Natural killer cell treated with Interleukin-12 subunit alpha and Interleukin-12 subunit beta and Interleukin-15 and Interleukin-18, amount 100 ng/mL, for 72 hours (primary cell): ENCODE data around the gene FAM83F. TPM values are rescaled to one million over a fixed set of nuclear protein-coding genes. Genes with fewer than 3 reads are reported as not detected.

Experiments used
- ATAC-seq, 2 donors: fragments of 150-1000 bp; cut with Tn5 transposase in 1 of 2; sonication (Bioruptor Pico), chemical (Tn5 transposase) in 1 of 2; 2 replicates each; pipeline ENCODE4 v1.10.0; 2021
- DNase-seq: peaks from one replicate; pipeline ENCODE4 v3.0.0; 2022; ENCODE audit warnings: low spot score
- H3K27ac Mint-ChIP-seq, 2 donors: 1 replicate in 1 of 2; 2 replicates in 1 of 2; pipeline ENCODE4 v1.8.0; 2022; ENCODE audit warnings: mixed read lengths in 2 of 2, mild to moderate bottlenecking in 1 of 2, moderate library complexity in 1 of 2
- H3K27me3 Mint-ChIP-seq, 2 donors: 1 replicate in 1 of 2; 2 replicates in 1 of 2; pipeline ENCODE4 v1.8.0; 2022; ENCODE audit warnings: mixed read lengths in 2 of 2
- H3K36me3 Mint-ChIP-seq: one replicate; pipeline ENCODE4 v1.8.0; 2022; ENCODE audit warnings: mixed read lengths
- H3K4me1 Mint-ChIP-seq, 2 donors: 1 replicate in 1 of 2; 2 replicates in 1 of 2; pipeline ENCODE4 v1.8.0; 2022; ENCODE audit warnings: low read depth in 2 of 2, mixed read lengths in 2 of 2, mild to moderate bottlenecking in 1 of 2
- H3K4me3 Mint-ChIP-seq: one replicate; pipeline ENCODE4 v1.8.0; 2022; ENCODE audit warnings: mixed read lengths
- H3K9me3 Mint-ChIP-seq: 2 replicates; pipeline ENCODE4 v1.8.0; 2022; ENCODE audit warnings: mixed read lengths
- total RNA-seq, 2 donors: library from RNA; stranded (reverse); gene quantifications; one replicate each; pipeline ENCODE4 v1.2.3, GENCODE V29; 2022

FAM83F gene
- total RNA-seq, 2 donors from 2014 or later, result 0.39 TPM; not detected in 1

DNA sequence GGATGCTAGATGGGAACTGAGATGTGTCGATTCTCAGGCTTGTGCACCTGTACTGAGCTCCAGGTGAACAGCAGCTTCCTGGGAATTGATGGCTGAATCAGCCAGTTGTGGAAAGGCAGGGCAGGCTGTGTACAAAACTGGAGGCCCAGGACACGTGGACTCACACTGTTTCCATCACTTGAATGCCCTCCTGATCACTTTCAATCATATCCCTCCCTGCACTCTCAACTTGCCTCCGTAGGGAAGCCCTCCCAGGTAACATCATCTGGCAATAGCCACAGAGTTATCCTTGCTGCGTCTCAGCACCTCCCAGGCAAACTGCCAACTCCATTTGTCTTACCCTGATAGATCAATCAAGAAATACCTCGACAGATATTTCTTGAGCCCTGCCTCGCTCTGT is 10.1 kb downstream of the FAM83F start:
- H3K4me3 Mint-ChIP-seq, result no peak overlapping the region

DNA sequence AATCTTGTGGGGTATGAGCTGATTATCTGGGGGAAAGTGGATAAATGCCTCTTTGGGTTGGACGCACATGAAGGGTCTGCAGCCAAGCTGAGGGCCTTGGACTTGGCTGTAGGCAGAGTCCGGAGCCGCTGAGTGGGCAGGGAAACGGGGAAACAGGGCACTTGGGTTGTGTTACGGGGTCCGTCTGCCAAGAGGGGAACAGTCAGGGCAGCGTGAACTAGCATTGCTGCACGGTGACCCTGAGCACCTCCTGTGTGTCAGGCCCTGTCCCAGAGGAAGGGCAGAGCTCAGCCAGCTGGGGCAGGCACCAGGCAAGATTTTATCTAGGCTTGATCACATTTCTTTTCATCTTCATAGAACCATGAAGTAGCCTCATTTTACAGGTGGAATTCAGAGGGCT is 11.9 kb downstream of the FAM83F start:
- H3K4me3 Mint-ChIP-seq, result no peak overlapping the region
- H3K9me3 Mint-ChIP-seq, result no peaks in the 10 kb centered on the region
- DNase-seq, result no peak
- peaks cover 19% of the 10 kb centered on the region in 2 donors for H3K4me1 Mint-ChIP-seq
- H3K27ac Mint-ChIP-seq, result peak overlapping the region in 1 of 2 donors; percentile 32
- no peak for ATAC-seq
- no peaks in the 10 kb centered on the region for H3K36me3 Mint-ChIP-seq
- peaks cover 25 to 28% of the 10 kb centered on the region in 2 donors for H3K27me3 Mint-ChIP-seq

More for the DNA sequence above, 10.1 kb downstream of the FAM83F start:
- Mint-ChIP-seq H3K36me3 (no peaks in the 10 kb centered on the region), H3K9me3 (no peaks in the 10 kb centered on the region), H3K4me1 (peaks cover 17 to 18% of the 10 kb centered on the region in 2 donors), H3K27me3 (peaks cover 21 to 27% of the 10 kb centered on the region in 2 donors), H3K27ac (no peak overlapping the region)
- ATAC-seq (no peak), DNase-seq (no peak)

DNA sequence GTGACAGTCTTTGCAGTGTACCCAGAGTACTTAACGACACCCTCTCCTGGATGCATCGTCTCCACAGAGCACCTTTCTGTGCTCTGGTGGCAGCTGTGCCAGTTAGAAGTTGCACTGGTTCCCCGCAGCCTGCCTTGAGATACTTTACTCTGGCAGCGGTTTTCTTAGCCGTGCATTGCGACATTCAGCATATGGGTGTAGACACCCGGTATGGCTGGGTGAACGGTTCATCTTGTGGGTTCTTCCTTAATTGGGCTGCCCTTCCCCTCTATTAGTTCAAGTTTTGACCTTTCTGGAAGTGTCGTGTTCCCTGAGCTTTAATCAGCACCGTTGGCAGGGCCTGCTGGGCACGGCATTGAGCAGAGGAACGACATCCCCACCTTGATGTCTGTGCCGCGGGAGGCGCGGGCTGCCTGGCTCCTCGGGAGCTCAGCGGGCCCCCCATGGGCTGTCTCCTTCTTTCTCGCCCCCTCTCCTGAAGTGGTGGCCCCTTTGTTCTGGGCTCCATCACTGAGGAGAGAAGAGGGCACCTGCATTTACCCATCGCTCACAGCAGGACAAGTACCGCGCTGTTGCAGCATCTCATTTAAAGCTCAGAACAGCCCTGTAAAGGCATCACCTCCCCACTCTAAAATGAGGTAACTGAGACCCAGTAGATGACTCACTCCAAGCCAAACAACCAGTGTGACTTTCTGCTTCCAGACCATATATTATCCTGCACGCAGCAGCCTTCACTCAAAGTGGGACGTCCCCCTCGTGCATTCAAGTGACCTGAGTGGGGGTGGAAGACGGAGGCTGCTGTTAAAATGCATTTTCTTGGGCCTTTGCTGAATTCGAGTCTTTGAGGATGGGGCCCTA is 13.3 kb downstream of the FAM83F start:
- ATAC-seq (peak in 1 of 2 donors; percentile 36), DNase-seq (no peak)
- Mint-ChIP-seq H3K4me3 (peak overlapping the region; percentile 48), H3K9me3 (no peaks in the 10 kb centered on the region), H3K27ac (peak overlapping the region; percentile 72 to 84), H3K27me3 (peaks cover 30 to 34% of the 10 kb centered on the region in 2 donors), H3K4me1 (peaks cover 19% of the 10 kb centered on the region in 2 donors), H3K36me3 (no peaks in the 10 kb centered on the region)

DNA sequence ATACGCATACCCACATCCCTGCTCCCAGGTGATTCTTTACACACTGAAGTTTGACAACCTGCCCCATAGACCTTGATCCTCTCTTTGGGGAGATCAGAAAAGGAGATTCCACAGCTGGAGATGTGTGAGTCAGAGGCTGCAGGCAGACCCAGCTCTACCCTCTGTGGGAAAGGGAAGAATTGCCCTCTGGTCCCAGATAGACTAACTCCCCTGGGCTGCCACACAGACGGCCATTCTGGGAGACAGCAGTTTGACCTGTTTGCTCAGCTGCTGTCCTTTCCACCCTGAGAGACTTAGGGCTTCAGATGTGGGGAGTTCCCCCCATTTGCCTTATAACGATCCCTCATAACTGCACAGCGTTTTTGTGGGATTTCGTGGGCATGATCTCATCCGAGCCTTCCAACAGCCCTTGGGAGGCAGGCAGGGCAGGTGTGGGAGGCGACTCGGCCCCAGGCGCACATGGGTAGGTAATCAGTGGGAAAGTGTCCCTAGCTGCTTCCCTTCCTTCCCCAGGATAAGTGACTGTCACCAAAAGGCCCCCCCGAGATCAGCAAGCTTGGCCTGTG is 14.1 kb downstream of the FAM83F start:
- Mint-ChIP-seq H3K27me3 (peaks cover 33 to 38% of the 10 kb centered on the region in 2 donors), H3K27ac (no peak overlapping the region), H3K4me3 (peak overlapping the region; percentile 36)

GRCh38 chr22:40009292-40009774 is 14.6 kb downstream of the FAM83F start:
- H3K4me3 Mint-ChIP-seq, result peak overlapping the region; percentile 36
- H3K27me3 Mint-ChIP-seq, result peaks cover 33 to 38% of the 10 kb centered on the region in 2 donors

More for the DNA sequence above, 14.1 kb downstream of the FAM83F start:
- ATAC-seq, result no peak
- DNase-seq, result no peak
- H3K36me3 Mint-ChIP-seq, result no peaks in the 10 kb centered on the region
- no peaks in the 10 kb centered on the region for H3K9me3 Mint-ChIP-seq
- H3K4me1 Mint-ChIP-seq, result peaks cover 19% of the 10 kb centered on the region in 2 donors

GRCh38 chr22:40009951-40010671 is 15.4 kb downstream of the FAM83F start:
- Mint-ChIP-seq H3K4me1 (peaks cover 19% of the 10 kb centered on the region in 2 donors), H3K36me3 (no peaks in the 10 kb centered on the region), H3K27ac (peak overlapping the region in 1 of 2 donors; percentile 51)

More at GRCh38 chr22:40009292-40009774, 14.6 kb downstream of the FAM83F start:
- ATAC-seq (peak in 1 of 2 donors; percentile 55), DNase-seq (peak; percentile 28)
- Mint-ChIP-seq H3K36me3 (no peaks in the 10 kb centered on the region), H3K27ac (peak overlapping the region in 1 of 2 donors; percentile 51), H3K4me1 (peaks cover 19% of the 10 kb centered on the region in 2 donors), H3K9me3 (no peaks in the 10 kb centered on the region)

DNA sequence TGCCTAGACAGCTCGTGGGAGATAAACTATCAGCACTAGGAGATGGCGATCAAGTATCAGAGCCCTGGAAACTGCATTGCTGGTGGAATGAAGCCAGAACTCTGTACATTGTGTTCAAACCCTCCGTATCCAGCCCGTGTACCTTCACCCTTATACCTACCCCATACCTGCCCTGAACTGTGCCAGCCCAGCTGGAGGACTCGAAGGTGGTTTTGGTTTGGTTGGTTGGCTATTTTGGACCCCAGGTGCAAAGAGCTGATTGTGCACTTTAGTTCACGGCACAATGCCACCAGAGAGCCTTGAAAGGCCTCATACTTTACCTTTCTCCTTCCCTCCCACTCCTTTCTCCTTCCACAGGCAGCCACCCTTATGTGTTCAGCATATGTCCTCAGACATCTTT is 16.0 kb downstream of the FAM83F start:
- Mint-ChIP-seq H3K36me3 (no peaks in the 10 kb centered on the region), H3K4me3 (no peak overlapping the region), H3K27me3 (peaks cover 37 to 42% of the 10 kb centered on the region in 2 donors), H3K4me1 (peaks cover 19% of the 10 kb centered on the region in 2 donors), H3K9me3 (no peaks in the 10 kb centered on the region), H3K27ac (no peak overlapping the region)
- no peak for ATAC-seq
- DNase-seq, result no peak

More at GRCh38 chr22:40009951-40010671, 15.4 kb downstream of the FAM83F start:
- Mint-ChIP-seq H3K9me3 (no peaks in the 10 kb centered on the region), H3K4me3 (no peak overlapping the region), H3K27me3 (peaks cover 33 to 38% of the 10 kb centered on the region in 2 donors)
- no peak for DNase-seq
- peak in 1 of 2 donors; percentile 61 for ATAC-seq

GRCh38 chr22:40014667-40015248 is 20.0 kb downstream of the FAM83F start:
- Mint-ChIP-seq H3K27me3 (peaks cover 16 to 23% of the 10 kb centered on the region in 2 donors), H3K9me3 (no peaks in the 10 kb centered on the region), H3K36me3 (no peaks in the 10 kb centered on the region), H3K4me3 (no peak overlapping the region), H3K27ac (no peak overlapping the region), H3K4me1 (peaks cover 2% of the 10 kb centered on the region in 2 donors)
- no peak for DNase-seq
- ATAC-seq, result no peak

- ATAC-seq, result no peak
- no peak overlapping the region for H3K4me3 Mint-ChIP-seq
- H3K4me1 Mint-ChIP-seq, result no peaks in the 10 kb centered on the region
- no peaks in the 10 kb centered on the region for H3K36me3 Mint-ChIP-seq
- peaks cover 16 to 22% of the 10 kb centered on the region in 2 donors for H3K27me3 Mint-ChIP-seq
- DNase-seq, result no peak
- H3K9me3 Mint-ChIP-seq, result no peaks in the 10 kb centered on the region
- H3K27ac Mint-ChIP-seq, result no peak overlapping the region
These were observed 20.7 kb downstream of the FAM83F start for GRCh38 chr22:40015358-40015976.

DNA sequence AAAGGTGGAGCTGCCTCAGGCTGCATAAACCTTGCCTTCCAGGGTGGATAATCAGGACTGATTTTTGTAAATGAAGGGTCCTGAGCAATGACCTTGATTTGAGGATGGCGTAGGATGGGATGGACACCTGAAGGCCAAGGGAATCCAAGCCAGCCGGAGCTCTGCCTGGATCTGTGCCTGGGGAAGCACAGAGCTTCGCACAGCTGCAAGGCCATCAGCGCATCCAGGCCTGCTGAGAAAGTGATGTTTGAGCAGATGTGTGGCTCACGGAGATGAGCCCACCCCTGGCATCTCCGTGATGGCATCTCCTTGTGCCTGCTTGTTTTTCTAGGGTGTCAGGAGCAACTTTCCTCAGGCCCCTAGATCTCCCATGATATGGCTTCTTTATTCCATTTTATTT is 23.3 kb downstream of the FAM83F start:
- no peaks in the 10 kb centered on the region for H3K9me3 Mint-ChIP-seq
- no peak overlapping the region for H3K27ac Mint-ChIP-seq
- no peak overlapping the region for H3K4me3 Mint-ChIP-seq
- no peaks in the 10 kb centered on the region for H3K36me3 Mint-ChIP-seq
- DNase-seq (no peak), ATAC-seq (no peak)
- H3K4me1 Mint-ChIP-seq, result no peaks in the 10 kb centered on the region
- peaks cover 8 to 10% of the 10 kb centered on the region in 2 donors for H3K27me3 Mint-ChIP-seq

DNA sequence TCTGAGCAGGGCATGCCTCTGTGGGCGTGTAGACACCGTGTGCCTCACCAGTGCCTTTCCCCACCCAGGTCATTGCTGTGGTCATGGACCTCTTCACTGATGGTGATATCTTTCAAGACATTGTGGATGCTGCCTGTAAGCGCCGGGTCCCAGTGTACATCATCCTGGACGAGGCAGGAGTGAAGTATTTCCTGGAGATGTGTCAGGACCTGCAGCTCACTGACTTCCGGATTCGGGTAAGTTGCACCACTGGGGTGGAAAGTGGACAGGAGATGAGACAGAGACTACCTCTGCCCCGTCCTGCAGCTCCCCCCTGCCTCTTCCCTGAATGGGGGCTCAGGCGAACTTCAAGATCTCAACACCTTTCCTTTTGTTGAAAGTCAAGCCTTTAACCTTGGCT is 24.3 kb downstream of the FAM83F start:
- Mint-ChIP-seq H3K4me1 (no peaks in the 10 kb centered on the region), H3K9me3 (no peaks in the 10 kb centered on the region), H3K27ac (no peak overlapping the region), H3K36me3 (no peaks in the 10 kb centered on the region), H3K27me3 (peaks cover 5 to 6% of the 10 kb centered on the region in 2 donors), H3K4me3 (no peak overlapping the region)
- ATAC-seq, result no peak
- DNase-seq, result no peak

- H3K9me3 Mint-ChIP-seq, result no peaks in the 10 kb centered on the region
- ATAC-seq, result no peak
- no peaks in the 10 kb centered on the region for H3K27me3 Mint-ChIP-seq
- no peaks in the 10 kb centered on the region for H3K36me3 Mint-ChIP-seq
- DNase-seq, result no peak
- H3K4me3 Mint-ChIP-seq, result no peak overlapping the region
- no peaks in the 10 kb centered on the region for H3K4me1 Mint-ChIP-seq
- no peak overlapping the region for H3K27ac Mint-ChIP-seq
These were observed 26.2 kb downstream of the FAM83F start for GRCh38 chr22:40020956-40021355.
